ENCODE data around the gene SDC4.

Gene SDC4

DNA sequence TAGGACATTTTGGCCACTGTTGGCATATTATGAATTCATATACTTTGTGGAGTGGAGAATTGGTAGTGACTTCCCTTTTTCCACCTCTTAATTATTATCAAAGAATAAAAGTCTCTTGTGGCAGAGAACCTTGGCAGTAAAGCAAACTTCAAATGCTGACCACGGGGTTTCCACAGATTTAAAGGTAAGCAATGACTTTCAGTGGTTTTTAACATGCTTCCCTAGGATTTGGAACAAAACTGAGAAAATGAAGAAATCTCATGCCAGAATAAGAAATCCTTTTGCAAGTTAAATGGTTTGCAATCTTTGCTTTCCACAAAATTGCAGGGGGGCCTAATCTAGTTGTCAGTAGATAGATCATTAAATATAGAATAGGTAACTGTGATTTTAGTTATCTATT, 2.0 kb upstream of the SDC4 start:
- H4K20me1 ChIP-seq (ENCODE audit: insufficient read depth, low read length): no peaks in the 10 kb centered on the region
- H3K27ac ChIP-seq (ENCODE audit: low read length): no peak overlapping the region
- H3K36me3 ChIP-seq (replicated peaks; ENCODE audit: insufficient read depth, low read length): no peaks in the 10 kb centered on the region
- H2AFZ ChIP-seq (ENCODE audit: low read length): no peak overlapping the region
- no peaks in the 10 kb centered on the region for H3K9me3 ChIP-seq (replicated peaks; ENCODE audit: insufficient read depth, low read length)
- H3K4me1 ChIP-seq (ENCODE audit: low read length): 0 out of 2 replicates have a peak, but pooled peaks cover 7% of the 10 kb centered on the region
- no peaks in the 10 kb centered on the region for H3K9me2 ChIP-seq (replicated peaks; ENCODE audit: insufficient read depth, low read length)
- H3K4me3 ChIP-seq (ENCODE audit: low read length): no peak overlapping the region
- no peak for TF ChIP-seq EZH2phosphoT487 (IDR thresholded peaks at IDR 0.05; ENCODE audit: low read length)
- TF ChIP-seq, protein P1, sequence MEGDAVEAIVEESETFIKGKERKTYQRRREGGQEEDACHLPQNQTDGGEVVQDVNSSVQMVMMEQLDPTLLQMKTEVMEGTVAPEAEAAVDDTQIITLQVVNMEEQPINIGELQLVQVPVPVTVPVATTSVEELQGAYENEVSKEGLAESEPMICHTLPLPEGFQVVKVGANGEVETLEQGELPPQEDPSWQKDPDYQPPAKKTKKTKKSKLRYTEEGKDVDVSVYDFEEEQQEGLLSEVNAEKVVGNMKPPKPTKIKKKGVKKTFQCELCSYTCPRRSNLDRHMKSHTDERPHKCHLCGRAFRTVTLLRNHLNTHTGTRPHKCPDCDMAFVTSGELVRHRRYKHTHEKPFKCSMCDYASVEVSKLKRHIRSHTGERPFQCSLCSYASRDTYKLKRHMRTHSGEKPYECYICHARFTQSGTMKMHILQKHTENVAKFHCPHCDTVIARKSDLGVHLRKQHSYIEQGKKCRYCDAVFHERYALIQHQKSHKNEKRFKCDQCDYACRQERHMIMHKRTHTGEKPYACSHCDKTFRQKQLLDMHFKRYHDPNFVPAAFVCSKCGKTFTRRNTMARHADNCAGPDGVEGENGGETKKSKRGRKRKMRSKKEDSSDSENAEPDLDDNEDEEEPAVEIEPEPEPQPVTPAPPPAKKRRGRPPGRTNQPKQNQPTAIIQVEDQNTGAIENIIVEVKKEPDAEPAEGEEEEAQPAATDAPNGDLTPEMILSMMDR (IDR thresholded peaks at IDR 0.05; ENCODE audit: low read length): no peak
- no peak for TF ChIP-seq EZH2 (optimal IDR thresholded peaks at IDR 0.05; ENCODE audit: low read depth, low read length)
- H3F3A ChIP-seq (ENCODE audit: insufficient read depth, low read length): no peaks in the 10 kb centered on the region
- no peak overlapping the region for H3K9ac ChIP-seq (ENCODE audit: low read length)
- H3K79me2 ChIP-seq (ENCODE audit: low read length): no peaks in the 10 kb centered on the region
- H3K4me2 ChIP-seq (ENCODE audit: low read depth, low read length): no peak overlapping the region
- H3K27me3 ChIP-seq (replicated peaks; ENCODE audit: insufficient read depth, low read length): peaks cover 8% of the 10 kb centered on the region; the same call in 1 of the 2 replicates
- no peak for DNase-seq

DNA sequence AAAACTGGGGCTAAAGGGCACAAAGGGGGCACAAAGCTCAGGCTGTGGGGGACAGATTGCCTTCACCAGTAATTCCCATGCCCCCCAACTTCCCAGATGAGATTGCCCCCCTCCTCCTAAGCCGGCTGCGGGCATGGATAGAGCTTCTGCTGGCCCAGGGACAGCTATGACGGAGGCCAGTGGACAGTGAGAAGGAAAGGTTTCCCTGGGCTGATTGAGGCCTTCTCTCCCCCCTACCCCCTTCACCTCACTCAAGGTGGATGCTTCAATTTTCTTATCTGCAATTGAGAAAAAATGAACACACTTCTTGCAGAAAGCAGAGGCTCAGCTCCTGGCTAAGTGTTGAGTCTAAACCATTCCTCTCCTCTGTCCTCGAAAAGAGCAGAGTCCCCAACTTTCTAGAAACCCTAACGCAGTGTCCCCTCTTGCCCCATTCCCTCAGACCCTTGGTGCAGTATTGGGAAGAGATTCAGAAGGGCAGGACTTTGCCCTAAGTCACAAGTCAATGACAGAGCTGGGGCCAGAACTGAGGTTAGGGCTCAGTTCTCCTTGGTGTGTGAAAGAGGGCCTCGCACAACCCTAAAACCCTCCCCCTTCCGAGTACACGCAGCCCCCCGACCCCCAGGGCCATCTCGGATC, 808 bp downstream of the SDC4 start:
- Histone ChIP-seq H3K9ac (ENCODE audit: low read length) (peak overlapping the region; percentile 67), H3K4me3 (ENCODE audit: low read length) (peak overlapping the region; percentile 72), H3K9me3 (replicated peaks; ENCODE audit: insufficient read depth, low read length) (no peaks in the 10 kb centered on the region), H3K79me2 (ENCODE audit: low read length) (peaks cover 4% of the 10 kb centered on the region; the same call in 1 of the 2 replicates), H3K4me1 (ENCODE audit: low read length) (0 out of 2 replicates have a peak, but pooled peaks cover 7% of the 10 kb centered on the region), H3K27me3 (replicated peaks; ENCODE audit: insufficient read depth, low read length) (peaks cover 8% of the 10 kb centered on the region; the same call in 1 of the 2 replicates), H4K20me1 (ENCODE audit: insufficient read depth, low read length) (no peaks in the 10 kb centered on the region), H3K36me3 (replicated peaks; ENCODE audit: insufficient read depth, low read length) (no peaks in the 10 kb centered on the region), H3F3A (ENCODE audit: insufficient read depth, low read length) (no peaks in the 10 kb centered on the region), H3K27ac (ENCODE audit: low read length) (no peak overlapping the region), H3K9me2 (replicated peaks; ENCODE audit: insufficient read depth, low read length) (no peaks in the 10 kb centered on the region), H3K4me2 (ENCODE audit: low read depth, low read length) (peak overlapping the region; percentile 100), H2AFZ (ENCODE audit: low read length) (peak overlapping the region; percentile 95)
- TF ChIP-seq, protein P1 (IDR thresholded peaks at IDR 0.05; ENCODE audit: low read length): no peak
- TF ChIP-seq EZH2 (optimal IDR thresholded peaks at IDR 0.05; ENCODE audit: low read depth, low read length) (no peak), EZH2phosphoT487 (IDR thresholded peaks at IDR 0.05; ENCODE audit: low read length) (no peak)
- no peak for DNase-seq

DNA sequence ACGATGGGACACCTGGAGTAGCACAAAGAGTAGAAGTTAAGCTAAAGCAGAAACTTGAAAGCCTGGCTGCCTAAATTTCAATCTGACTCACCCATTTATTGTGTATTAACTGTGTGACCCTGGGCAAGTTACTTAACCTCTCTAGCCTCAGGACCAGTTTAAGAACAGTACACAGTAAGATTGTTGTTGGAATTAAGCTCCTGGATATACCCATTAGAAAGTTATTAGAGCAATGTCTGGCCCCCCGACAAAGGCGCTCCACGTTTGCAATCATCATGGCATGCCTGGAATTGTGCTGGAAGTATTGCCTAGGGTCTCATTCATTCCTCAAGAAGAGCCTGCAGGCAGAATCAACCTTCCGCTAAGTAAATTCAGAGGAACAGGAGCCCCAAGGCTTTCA, 1.4 kb downstream of the SDC4 start:
- 0 out of 2 replicates have a peak, but pooled peaks cover 7% of the 10 kb centered on the region for H3K4me1 ChIP-seq (ENCODE audit: low read length)
- peaks cover 8% of the 10 kb centered on the region; the same call in 1 of the 2 replicates for H3K27me3 ChIP-seq (replicated peaks; ENCODE audit: insufficient read depth, low read length)
- no peaks in the 10 kb centered on the region for H4K20me1 ChIP-seq (ENCODE audit: insufficient read depth, low read length)
- peaks cover 4% of the 10 kb centered on the region; the same call in 1 of the 2 replicates for H3K79me2 ChIP-seq (ENCODE audit: low read length)
- H3K36me3 ChIP-seq (replicated peaks; ENCODE audit: insufficient read depth, low read length): no peaks in the 10 kb centered on the region
- H3F3A ChIP-seq (ENCODE audit: insufficient read depth, low read length): no peaks in the 10 kb centered on the region
- H3K9me2 ChIP-seq (replicated peaks; ENCODE audit: insufficient read depth, low read length): no peaks in the 10 kb centered on the region
- H2AFZ ChIP-seq (ENCODE audit: low read length): no peak overlapping the region
- TF ChIP-seq EZH2 (optimal IDR thresholded peaks at IDR 0.05; ENCODE audit: low read depth, low read length): no peak
- TF ChIP-seq, protein P1 (IDR thresholded peaks at IDR 0.05; ENCODE audit: low read length): no peak
- no peak for TF ChIP-seq EZH2phosphoT487 (IDR thresholded peaks at IDR 0.05; ENCODE audit: low read length)
- H3K27ac ChIP-seq (ENCODE audit: low read length): no peak overlapping the region
- H3K9me3 ChIP-seq (replicated peaks; ENCODE audit: insufficient read depth, low read length): no peaks in the 10 kb centered on the region
- DNase-seq: no peak
- no peak overlapping the region for H3K9ac ChIP-seq (ENCODE audit: low read length)
- no peak overlapping the region for H3K4me2 ChIP-seq (ENCODE audit: low read depth, low read length)
- no peak overlapping the region for H3K4me3 ChIP-seq (ENCODE audit: low read length)
